ENCODE data around the gene GDPD4. TPM values are rescaled to one million over a fixed set of nuclear protein-coding genes. Genes with fewer than 3 reads are reported as not detected.

The GDPD4 gene
- total and polyA plus RNA-seq, 10 of the 15 experiments (the other 5 are each of a cell fraction or from before 2014, with no cell fraction given) = 0.23 TPM; not detected in 9

DNA sequence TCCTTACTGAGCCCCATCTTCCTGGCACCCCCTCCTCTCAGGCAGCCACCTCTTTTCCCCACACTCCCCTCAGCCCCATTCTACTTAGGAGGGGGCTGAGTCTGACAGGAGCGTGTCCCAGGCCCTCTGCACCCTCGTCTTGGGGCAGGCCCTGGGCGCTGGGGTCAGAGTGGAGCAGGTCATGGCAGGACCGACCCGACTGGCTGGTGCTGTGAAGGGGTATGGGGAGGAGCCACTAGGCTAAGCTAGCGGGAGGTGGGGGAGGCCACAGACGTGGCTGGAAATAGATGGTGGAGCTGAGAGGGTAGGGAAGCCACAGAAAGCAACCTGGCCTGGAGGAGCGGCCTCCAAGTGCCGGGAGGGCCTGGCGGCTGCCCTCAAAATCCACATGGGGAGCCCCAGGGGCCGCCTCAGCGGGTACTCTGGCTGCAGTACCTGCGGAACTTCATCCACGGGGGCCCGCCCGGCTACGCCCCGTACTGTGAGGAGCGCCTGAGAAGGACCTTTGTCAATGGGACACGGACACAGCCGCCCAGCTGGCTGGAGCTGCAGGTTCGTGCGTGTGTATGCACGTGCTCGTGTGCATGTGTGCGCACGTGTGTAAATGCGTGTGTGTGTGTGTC lies 111.8 kb downstream of the GDPD4 start:
- DNase-seq (ENCODE audit: low read depth, low spot score) (no peak), ATAC-seq (no peak), FAIRE-seq (no peak)
- no TSS peak for BruUV-seq (replicated peaks)
- H3K27ac ChIP-seq (ENCODE audit: control insufficient read depth, insufficient read depth) = no peak overlapping the region
- H3K4me3 ChIP-seq = no peak overlapping the region
- no peak overlapping the region for H3K4me2 ChIP-seq (ENCODE audit: control insufficient read depth, insufficient read depth)
- H3K9ac ChIP-seq (ENCODE audit: control insufficient read depth, insufficient read depth, low read length) = no peak overlapping the region
- peaks cover 1% of the 10 kb centered on the region; the same call in 1 of the 2 replicates for H3K79me2 ChIP-seq (ENCODE audit: control insufficient read depth, insufficient read depth, low read length)
- H3K9me3 ChIP-seq (replicated peaks; ENCODE audit: control insufficient read depth, insufficient read depth, low read length) = no peaks in the 10 kb centered on the region
- CTCF ChIA-PET = interaction anchor here (0.6 to 4.3 kb wide), 6 partner anchors 62 to 570 kb away, joined by 3 to 50 read pairs (median 3); partner anchors contain the start of gene MYO7A
- H3K4me1 ChIP-seq (ENCODE audit: control insufficient read depth, insufficient read depth, low read length) = no peaks in the 10 kb centered on the region
- 54% methylated on average over 24 of the region's 28 CpGs for WGBS (ENCODE audit: insufficient coverage, insufficient replicate concordance, low lambda C conversion rate, missing lambda C conversion rate)
- SMC1A ChIA-PET (ENCODE audit: uncharacterized antibody, unreplicated experiment) = interaction anchor here (1.0 kb wide), 1 partner anchor 63 kb away, joined by 3 read pairs; no protein-coding TSS in a partner anchor
- no peaks in the 10 kb centered on the region for H3K27me3 ChIP-seq (replicated peaks in 1 of 2; ENCODE audit: control insufficient read depth in 2 of 2, insufficient read depth in 2 of 2, low read length in 1 of 2)
- intact Hi-C loops (cut with micrococcal nuclease; ENCODE audit: unreplicated experiment) = loop anchor here (2.0 to 5.0 kb wide), 2 partner anchors 142 to 359 kb away; no protein-coding TSS in a partner anchor
- in situ Hi-C loops (cut with MboI) = no loop called here
- no peaks in the 10 kb centered on the region for H4K20me1 ChIP-seq (ENCODE audit: control insufficient read depth, insufficient read depth)
- H2AFZ ChIP-seq (ENCODE audit: control insufficient read depth, low read depth, low read length) = no peak overlapping the region
- RAD21 ChIA-PET (ENCODE audit: unreplicated experiment) = interaction anchor here (1.5 kb wide), 1 partner anchor 61 kb away, joined by 5 read pairs; the partner anchor contains the start of gene MYO7A
- POLR2A ChIA-PET = no interaction called here
- H3K36me3 ChIP-seq (ENCODE audit: control insufficient read depth in 2 of 2, insufficient read depth in 2 of 2, low read length in 1 of 2) = no peaks in the 10 kb centered on the region
- TF ChIP-seq YBX1 (IDR thresholded peaks at IDR 0.05) (no peak), GABPA (IDR thresholded peaks at IDR 0.05; ENCODE audit: low read depth) (no peak), TBL1XR1 (IDR thresholded peaks at IDR 0.05; ENCODE audit: low read depth, low read length) (no peak), TCF3 (IDR thresholded peaks at IDR 0.05; ENCODE audit: borderline replicate concordance, insufficient read depth, low read depth, low read length) (no peak), RFX5 (IDR thresholded peaks at IDR 0.05; ENCODE audit: low read depth, low read length) (no peak), ZZZ3 (IDR thresholded peaks at IDR 0.05; ENCODE audit: control insufficient read depth, insufficient read length, low read depth) (no peak), MTA3 (IDR thresholded peaks at IDR 0.05; ENCODE audit: borderline replicate concordance, low read length) (no peak)
- TF ChIP-seq, protein P1, sequence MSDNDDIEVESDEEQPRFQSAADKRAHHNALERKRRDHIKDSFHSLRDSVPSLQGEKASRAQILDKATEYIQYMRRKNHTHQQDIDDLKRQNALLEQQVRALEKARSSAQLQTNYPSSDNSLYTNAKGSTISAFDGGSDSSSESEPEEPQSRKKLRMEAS (IDR thresholded peaks at IDR 0.05; ENCODE audit: low read depth, low read length) = no peak
- TF ChIP-seq, protein P2, sequence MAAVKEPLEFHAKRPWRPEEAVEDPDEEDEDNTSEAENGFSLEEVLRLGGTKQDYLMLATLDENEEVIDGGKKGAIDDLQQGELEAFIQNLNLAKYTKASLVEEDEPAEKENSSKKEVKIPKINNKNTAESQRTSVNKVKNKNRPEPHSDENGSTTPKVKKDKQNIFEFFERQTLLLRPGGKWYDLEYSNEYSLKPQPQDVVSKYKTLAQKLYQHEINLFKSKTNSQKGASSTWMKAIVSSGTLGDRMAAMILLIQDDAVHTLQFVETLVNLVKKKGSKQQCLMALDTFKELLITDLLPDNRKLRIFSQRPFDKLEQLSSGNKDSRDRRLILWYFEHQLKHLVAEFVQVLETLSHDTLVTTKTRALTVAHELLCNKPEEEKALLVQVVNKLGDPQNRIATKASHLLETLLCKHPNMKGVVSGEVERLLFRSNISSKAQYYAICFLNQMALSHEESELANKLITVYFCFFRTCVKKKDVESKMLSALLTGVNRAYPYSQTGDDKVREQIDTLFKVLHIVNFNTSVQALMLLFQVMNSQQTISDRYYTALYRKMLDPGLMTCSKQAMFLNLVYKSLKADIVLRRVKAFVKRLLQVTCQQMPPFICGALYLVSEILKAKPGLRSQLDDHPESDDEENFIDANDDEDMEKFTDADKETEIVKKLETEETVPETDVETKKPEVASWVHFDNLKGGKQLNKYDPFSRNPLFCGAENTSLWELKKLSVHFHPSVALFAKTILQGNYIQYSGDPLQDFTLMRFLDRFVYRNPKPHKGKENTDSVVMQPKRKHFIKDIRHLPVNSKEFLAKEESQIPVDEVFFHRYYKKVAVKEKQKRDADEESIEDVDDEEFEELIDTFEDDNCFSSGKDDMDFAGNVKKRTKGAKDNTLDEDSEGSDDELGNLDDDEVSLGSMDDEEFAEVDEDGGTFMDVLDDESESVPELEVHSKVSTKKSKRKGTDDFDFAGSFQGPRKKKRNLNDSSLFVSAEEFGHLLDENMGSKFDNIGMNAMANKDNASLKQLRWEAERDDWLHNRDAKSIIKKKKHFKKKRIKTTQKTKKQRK (IDR thresholded peaks at IDR 0.05; ENCODE audit: low read depth, low read length) = no peak
- TF ChIP-seq, protein P3, sequence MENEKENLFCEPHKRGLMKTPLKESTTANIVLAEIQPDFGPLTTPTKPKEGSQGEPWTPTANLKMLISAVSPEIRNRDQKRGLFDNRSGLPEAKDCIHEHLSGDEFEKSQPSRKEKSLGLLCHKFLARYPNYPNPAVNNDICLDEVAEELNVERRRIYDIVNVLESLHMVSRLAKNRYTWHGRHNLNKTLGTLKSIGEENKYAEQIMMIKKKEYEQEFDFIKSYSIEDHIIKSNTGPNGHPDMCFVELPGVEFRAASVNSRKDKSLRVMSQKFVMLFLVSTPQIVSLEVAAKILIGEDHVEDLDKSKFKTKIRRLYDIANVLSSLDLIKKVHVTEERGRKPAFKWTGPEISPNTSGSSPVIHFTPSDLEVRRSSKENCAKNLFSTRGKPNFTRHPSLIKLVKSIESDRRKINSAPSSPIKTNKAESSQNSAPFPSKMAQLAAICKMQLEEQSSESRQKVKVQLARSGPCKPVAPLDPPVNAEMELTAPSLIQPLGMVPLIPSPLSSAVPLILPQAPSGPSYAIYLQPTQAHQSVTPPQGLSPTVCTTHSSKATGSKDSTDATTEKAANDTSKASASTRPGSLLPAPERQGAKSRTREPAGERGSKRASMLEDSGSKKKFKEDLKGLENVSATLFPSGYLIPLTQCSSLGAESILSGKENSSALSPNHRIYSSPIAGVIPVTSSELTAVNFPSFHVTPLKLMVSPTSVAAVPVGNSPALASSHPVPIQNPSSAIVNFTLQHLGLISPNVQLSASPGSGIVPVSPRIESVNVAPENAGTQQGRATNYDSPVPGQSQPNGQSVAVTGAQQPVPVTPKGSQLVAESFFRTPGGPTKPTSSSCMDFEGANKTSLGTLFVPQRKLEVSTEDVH (IDR thresholded peaks at IDR 0.05; ENCODE audit: low read depth, partially characterized antibody) = no peak
- TF ChIP-seq, protein P4, sequence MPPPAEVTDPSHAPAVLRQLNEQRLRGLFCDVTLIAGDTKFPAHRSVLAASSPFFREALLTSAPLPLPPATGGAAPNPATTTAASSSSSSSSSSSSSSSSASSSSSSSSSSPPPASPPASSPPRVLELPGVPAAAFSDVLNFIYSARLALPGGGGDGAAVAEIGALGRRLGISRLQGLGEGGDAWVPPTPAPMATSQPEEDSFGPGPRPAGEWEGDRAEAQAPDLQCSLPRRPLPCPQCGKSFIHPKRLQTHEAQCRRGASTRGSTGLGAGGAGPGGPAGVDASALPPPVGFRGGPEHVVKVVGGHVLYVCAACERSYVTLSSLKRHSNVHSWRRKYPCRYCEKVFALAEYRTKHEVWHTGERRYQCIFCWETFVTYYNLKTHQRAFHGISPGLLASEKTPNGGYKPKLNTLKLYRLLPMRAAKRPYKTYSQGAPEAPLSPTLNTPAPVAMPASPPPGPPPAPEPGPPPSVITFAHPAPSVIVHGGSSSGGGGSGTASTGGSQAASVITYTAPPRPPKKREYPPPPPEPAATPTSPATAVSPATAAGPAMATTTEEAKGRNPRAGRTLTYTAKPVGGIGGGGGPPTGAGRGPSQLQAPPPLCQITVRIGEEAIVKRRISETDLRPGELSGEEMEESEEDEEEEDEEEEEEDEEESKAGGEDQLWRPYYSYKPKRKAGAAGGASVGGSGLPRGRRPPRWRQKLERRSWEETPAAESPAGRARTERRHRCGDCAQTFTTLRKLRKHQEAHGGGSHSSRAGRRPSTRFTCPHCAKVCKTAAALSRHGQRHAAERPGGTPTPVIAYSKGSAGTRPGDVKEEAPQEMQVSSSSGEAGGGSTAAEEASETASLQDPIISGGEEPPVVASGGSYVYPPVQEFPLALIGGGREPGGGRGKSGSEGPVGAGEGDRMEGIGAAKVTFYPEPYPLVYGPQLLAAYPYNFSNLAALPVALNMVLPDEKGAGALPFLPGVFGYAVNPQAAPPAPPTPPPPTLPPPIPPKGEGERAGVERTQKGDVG (CRISPR knock-in tag; IDR thresholded peaks at IDR 0.05) = no peak
- TF ChIP-seq, protein P5, sequence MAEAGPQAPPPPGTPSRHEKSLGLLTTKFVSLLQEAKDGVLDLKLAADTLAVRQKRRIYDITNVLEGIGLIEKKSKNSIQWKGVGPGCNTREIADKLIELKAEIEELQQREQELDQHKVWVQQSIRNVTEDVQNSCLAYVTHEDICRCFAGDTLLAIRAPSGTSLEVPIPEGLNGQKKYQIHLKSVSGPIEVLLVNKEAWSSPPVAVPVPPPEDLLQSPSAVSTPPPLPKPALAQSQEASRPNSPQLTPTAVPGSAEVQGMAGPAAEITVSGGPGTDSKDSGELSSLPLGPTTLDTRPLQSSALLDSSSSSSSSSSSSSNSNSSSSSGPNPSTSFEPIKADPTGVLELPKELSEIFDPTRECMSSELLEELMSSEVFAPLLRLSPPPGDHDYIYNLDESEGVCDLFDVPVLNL (IDR thresholded peaks at IDR 0.05; ENCODE audit: low read depth, low read length) = no peak

All from GM12878 (cell line).